GM19395 (cell line): ENCODE data around the gene CBX1.
"Not testable (repeated sequence)": the region's sequence is repeated elsewhere in the genome, so short reads cannot be mapped to it uniquely, and the experiment has no call there.

Experiments used
- ATAC-seq: cut with Tn5 transposase; IDR thresholded peaks from one replicate; pipeline ENCODE4 v1.9.1; 2021; ENCODE audit warnings: mild to moderate bottlenecking, moderate library complexity; ENCODE audit not compliant: unreplicated experiment

The CBX1 gene

GRCh38 chr17:48074322-48075081 is 26.8 kb downstream of the CBX1 start:
- ATAC-seq: no peak

- ATAC-seq: not testable (repeated sequence)
Measured at GRCh38 chr17:48073566-48074094, 27.6 kb downstream of the CBX1 start.

GRCh38 chr17:48072811-48073210 is 28.5 kb downstream of the CBX1 start:
- ATAC-seq: not testable (repeated sequence)

- ATAC-seq: no peak
Measured at GRCh38 chr17:48071654-48072053, 29.6 kb downstream of the CBX1 start.

- no peak for ATAC-seq
Measured at GRCh38 chr17:48070195-48070594, 31.1 kb downstream of the CBX1 start.

GRCh38 chr17:48068491-48068961 is 32.8 kb downstream of the CBX1 start:
- ATAC-seq: no peak

- ATAC-seq: not testable (repeated sequence)
Measured at GRCh38 chr17:48067808-48068207, 33.5 kb downstream of the CBX1 start.

- no peak for ATAC-seq
Measured at GRCh38 chr17:48067245-48067644, 34.0 kb downstream of the CBX1 start.

GRCh38 chr17:48066656-48067055 is 34.6 kb downstream of the CBX1 start:
- ATAC-seq: no peak

- ATAC-seq: no peak
Measured at GRCh38 chr17:48066192-48066591, 35.1 kb downstream of the CBX1 start.

GRCh38 chr17:48064638-48065037 is 36.6 kb downstream of the CBX1 start:
- no peak for ATAC-seq

- ATAC-seq: no peak
Measured at GRCh38 chr17:48062273-48062672, 39.0 kb downstream of the CBX1 start.

- ATAC-seq: no peak
Measured at GRCh38 chr17:48060249-48060648, 41.0 kb downstream of the CBX1 start.

GRCh38 chr17:48059125-48059668 is 42.1 kb downstream of the CBX1 start:
- no peak for ATAC-seq

- ATAC-seq: no peak
Measured at GRCh38 chr17:48058393-48059124, 42.7 kb downstream of the CBX1 start.

- ATAC-seq: no peak
Measured at GRCh38 chr17:48057626-48058025, 43.7 kb downstream of the CBX1 start.

GRCh38 chr17:48056879-48057278 is 44.4 kb downstream of the CBX1 start:
- no peak for ATAC-seq

- no peak for ATAC-seq
Measured at GRCh38 chr17:48056246-48056745, 45.0 kb downstream of the CBX1 start.

- ATAC-seq: no peak
Measured at GRCh38 chr17:48055531-48056245, 45.6 kb downstream of the CBX1 start.

- ATAC-seq: no peak
Measured at GRCh38 chr17:48054238-48055185, 46.8 kb downstream of the CBX1 start.
